Fibroblast of the aortic adventitia (primary cell): ENCODE results near the gene RNF144A. TPM values are rescaled to one million over a fixed set of nuclear protein-coding genes. Genes with fewer than 3 reads are reported as not detected.

Experiments used
- DNase-seq: peaks from one replicate; pipeline ENCODE4 v3.0.0-alpha.2; 2010; ENCODE audit warnings: low read depth
- H3K4me3 ChIP-seq: 2 replicates; pipeline ENCODE4 v1.5.1; 2011; ENCODE audit warnings: low read depth, mild to moderate bottlenecking, control low read depth, low read length, moderate library complexity
- CTCF ChIP-seq: IDR thresholded peaks from 2 replicates; pipeline ENCODE4 v1.5.1; 2011; ENCODE audit warnings: mild to moderate bottlenecking, low read length, control low read depth, inconsistent platforms; ENCODE audit not compliant: insufficient read depth
- total RNA-seq: library from RNA; depleted of rRNA; stranded (reverse); fragments of >200 nt; gene quantifications from 2 replicates; pipeline ENCODE4 v1.2.3, GENCODE V29; 2012; ENCODE audit warnings: low replicate concordance

Gene RNF144A
- total RNA-seq, 1 donor: 10.8 TPM

DNA sequence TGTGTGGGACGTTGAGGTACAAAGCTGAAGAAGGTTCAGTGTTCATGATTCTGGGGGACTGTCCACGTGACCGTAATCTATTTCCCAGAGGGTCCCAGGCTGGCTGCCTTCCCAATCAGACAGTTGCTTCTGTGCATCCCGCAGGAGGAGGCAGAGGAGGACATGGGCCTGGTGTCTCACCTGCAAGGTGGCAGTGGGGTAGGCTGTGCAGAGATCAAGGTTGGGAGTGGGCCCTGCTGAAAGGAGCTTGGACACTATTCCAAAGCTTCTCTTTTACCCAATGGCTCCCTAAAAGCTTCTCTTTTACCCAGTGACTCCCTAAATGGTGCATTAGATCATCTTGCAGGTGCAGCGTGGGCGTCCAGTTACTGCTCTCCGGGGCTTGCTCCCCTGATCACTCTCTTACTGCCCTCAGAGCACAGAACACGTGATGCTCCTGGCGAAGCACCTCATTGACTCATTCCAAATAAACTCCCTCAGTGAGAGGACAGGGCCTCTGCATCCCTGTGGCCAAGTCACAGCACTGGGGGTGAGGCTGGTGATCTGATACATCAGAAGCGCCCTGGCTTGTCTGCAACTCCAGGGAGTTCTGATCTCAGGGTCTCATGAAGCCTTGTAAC is 41.5 kb downstream of the RNF144A start:
- DNase-seq: no peak
- H3K4me3 ChIP-seq: no peak overlapping the region

DNA sequence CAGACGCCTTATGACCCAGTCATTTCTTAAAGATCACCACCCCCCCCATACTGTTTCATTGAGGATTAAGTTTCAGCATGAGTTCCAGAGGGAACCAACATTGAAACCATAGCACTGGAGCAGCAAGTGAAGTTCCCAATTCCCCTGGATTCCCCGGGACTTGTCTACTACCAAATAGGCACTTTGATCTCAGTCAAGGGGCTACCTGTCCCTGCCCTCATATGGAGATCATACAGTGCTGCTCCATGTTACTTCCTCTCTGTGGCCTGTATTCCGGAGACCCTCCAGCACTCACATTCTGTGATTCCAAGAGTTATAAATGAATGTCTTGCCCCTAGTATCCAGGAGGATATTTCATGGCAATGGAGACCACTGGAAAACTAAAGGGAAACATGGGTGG is 42.5 kb downstream of the RNF144A start:
- DNase-seq: no peak

More for the DNA sequence above, 41.5 kb downstream of the RNF144A start:
- no peak for TF ChIP-seq CTCF

GRCh38 chr2:6960659-6961058 is 43.4 kb downstream of the RNF144A start:
- H3K4me3 ChIP-seq: no peak overlapping the region
- TF ChIP-seq CTCF: no peak
- peak; percentile 85 for DNase-seq

More for the DNA sequence above, 42.5 kb downstream of the RNF144A start:
- no peak overlapping the region for H3K4me3 ChIP-seq
- no peak for TF ChIP-seq CTCF

- no peak for DNase-seq
- no peak overlapping the region for H3K4me3 ChIP-seq
- no peak for TF ChIP-seq CTCF
Observed at GRCh38 chr2:6963727-6964126, 46.5 kb downstream of the RNF144A start.

DNA sequence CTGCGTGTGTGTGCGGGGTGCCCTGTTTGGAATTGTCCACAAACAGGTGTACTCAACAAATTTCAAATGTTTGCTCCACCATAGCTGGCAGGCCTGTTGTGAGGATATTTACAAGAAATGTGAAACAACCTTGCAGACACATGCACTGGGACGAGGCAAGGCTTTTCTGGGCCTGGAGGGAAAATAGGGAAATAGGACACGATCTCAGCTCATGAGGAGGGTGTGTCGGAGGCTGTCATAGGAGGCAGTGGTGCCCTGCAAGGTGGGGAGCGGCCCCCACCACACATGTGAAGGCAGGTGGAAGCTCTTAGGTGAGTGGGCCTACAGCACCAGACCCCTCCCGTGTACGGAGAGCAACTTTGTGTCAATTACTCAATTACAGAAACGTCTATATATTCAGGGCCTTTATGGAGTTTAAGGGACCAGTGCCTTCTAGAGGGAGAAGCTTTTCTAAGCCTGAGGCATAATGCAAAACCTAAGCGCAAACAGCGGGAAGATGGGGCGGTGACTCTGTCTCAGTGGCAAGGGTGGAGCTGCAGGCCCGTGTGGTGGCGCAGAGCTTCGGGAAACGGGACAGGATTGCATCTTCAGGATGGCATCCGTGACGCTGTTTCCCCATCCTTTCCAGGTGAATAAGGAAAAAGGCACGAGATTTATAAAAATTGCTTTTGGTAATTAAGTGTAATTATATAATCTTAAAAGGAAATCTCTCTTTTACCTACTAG is 48.0 kb downstream of the RNF144A start:
- TF ChIP-seq CTCF: no peak
- no peak overlapping the region for H3K4me3 ChIP-seq
- no peak for DNase-seq

DNA sequence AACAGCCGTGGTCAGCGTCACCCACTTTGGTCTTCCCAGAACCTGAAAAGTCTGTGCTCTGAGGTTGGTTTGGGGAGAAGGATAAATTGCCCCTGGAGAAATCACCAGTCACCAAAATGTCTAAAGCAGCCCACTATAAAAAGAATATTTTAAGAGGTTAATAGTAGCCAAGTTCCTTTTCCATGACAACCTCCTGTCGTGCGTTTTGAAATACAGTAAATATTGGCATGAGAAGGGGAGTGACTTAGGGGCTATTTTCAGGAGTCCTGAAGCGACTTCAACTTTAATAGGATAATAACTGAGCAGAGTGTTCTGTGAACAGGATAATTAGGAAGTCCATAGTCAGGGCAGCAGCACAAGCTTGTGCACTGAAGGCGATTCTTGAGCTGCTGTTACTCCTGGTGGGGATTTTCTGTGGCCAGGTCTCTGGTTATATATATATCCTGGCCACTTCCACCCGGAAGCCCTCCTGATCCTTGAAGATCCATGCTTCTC is 49.3 kb downstream of the RNF144A start:
- no peak for DNase-seq
- TF ChIP-seq CTCF: no peak
- no peak overlapping the region for H3K4me3 ChIP-seq
